Subcutaneous adipose tissue (tissue), 4 donors: Measurements from ENCODE around the gene CABCOCO1. TPM values are rescaled to one million over a fixed set of nuclear protein-coding genes. Genes with fewer than 3 reads are reported as not detected.

Experiments
- total RNA-seq, 4 donors: library from RNA; depleted of rRNA; stranded (reverse); fragments of >200 nt; gene quantifications; one replicate each; pipeline ENCODE4 v1.1.0, GENCODE V29; 2016
- TF ChIP-seq, protein P1 (sequence below): fragments of 450-650 bp; IDR thresholded peaks from one replicate; pipeline ENCODE4 v1.5.1; 2016; ENCODE audit warnings: low read depth, mild to moderate bottlenecking, control low read depth, antibody characterized with exemption, moderate library complexity

CABCOCO1 gene
- total RNA-seq, 4 donors from 2014 or later: 0.22 to 0.82 TPM; not detected in 2

DNA sequence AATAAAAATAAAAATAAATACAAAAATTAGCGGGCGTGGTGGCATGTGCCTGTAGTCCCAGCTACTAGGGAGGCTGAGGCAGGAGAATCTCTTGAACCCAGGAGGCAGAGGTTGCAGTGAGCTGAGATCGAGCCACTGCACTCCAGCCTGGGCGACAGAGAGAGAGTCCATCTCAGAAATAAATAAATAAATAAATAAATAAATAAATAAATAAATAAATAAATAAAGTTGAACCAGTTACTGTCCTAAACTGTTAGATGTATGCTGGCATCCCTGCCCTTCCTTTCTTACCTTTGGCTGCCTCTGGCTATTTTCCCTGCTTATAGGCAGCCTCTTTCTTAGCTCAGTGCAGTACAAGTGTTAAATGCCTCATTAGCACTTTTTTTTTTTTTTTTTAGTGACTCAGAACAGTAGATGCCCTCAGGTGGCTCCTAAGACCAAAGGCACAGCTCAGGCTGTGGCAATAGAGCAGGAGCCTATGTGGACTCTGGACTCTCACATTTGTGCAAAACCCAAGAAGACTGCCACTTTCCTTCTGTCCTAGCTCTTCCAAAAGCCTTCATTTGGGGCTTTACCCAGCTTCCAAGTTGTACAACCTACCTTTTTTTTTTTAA is 30.6 kb upstream of the CABCOCO1 start:
- TF ChIP-seq, protein P1, sequence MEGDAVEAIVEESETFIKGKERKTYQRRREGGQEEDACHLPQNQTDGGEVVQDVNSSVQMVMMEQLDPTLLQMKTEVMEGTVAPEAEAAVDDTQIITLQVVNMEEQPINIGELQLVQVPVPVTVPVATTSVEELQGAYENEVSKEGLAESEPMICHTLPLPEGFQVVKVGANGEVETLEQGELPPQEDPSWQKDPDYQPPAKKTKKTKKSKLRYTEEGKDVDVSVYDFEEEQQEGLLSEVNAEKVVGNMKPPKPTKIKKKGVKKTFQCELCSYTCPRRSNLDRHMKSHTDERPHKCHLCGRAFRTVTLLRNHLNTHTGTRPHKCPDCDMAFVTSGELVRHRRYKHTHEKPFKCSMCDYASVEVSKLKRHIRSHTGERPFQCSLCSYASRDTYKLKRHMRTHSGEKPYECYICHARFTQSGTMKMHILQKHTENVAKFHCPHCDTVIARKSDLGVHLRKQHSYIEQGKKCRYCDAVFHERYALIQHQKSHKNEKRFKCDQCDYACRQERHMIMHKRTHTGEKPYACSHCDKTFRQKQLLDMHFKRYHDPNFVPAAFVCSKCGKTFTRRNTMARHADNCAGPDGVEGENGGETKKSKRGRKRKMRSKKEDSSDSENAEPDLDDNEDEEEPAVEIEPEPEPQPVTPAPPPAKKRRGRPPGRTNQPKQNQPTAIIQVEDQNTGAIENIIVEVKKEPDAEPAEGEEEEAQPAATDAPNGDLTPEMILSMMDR: no peak

DNA sequence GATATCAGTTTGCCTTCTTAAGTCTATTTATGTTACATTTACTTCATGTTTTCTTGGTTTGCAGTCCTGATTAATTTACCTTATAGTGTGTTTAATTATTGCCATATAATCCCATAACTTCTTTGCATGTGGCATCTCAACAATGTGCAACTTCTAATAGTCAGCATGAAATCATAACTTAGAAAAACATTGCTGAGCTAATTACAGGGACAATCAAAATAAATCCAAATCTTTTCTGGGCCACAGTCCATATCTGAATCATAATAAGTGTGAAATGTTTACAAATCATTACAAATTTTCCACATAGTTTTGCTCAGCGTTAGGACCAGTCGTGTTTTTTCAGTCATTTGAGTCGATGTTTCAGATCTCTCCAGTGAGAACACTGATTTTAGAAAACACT is 29.1 kb upstream of the CABCOCO1 start:
- TF ChIP-seq, protein P1: no peak

DNA sequence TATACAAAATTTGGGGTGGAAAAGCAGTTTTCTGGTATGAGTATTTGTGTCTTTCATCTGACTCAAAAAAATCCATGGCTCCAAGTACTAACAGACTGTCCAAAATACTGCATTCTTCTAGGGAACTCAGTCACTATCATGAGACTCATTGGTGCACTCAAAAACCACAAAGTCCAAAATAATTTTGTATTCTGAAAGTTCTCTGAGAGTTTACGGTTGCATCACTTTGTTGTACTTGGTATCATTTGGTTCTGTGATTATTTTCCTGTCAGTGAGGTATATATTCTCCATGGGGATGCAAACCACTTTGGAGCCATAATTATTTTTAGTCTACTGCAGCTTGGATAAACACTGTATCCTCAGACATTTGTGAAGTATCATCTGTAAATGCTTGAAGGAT is 28.0 kb upstream of the CABCOCO1 start:
- TF ChIP-seq, protein P1: no peak

DNA sequence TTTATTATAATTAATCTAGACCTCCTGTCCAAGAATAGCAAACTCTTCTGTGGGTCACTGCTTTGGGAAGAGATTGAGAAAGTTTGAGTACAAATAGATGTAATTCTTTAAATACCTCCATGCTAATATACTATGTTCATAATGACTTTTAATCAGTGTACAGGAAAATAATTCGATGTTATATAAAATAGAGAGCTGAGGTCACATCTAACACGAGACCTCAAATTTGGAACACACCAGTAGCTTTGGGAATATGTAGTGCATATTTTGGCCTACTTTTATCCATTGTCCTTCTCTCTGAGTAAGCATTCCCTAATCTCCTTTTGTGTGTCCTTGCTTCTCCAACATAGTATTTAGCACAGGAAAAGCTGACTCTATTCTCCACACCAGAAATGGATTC is 27.3 kb upstream of the CABCOCO1 start:
- TF ChIP-seq, protein P1: no peak

DNA sequence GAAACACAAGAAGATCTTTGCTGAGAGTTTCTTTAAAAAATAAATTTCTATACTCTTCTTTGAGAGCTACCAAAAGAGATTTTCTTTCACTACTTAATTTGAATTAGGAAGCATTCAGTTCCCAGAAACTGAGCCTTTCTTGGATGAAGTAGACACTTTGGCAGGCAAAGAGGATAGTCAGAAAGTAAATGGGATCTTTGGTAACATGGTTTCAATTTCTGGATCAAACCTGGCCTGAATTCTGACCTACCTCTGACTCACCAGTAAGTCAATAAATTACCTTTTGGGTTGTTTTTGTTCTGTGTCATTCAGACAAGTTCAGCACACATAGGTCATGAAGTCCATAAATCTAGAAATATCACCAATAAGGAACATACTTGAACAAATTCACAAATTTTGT is 26.8 kb upstream of the CABCOCO1 start:
- TF ChIP-seq, protein P1: no peak

DNA sequence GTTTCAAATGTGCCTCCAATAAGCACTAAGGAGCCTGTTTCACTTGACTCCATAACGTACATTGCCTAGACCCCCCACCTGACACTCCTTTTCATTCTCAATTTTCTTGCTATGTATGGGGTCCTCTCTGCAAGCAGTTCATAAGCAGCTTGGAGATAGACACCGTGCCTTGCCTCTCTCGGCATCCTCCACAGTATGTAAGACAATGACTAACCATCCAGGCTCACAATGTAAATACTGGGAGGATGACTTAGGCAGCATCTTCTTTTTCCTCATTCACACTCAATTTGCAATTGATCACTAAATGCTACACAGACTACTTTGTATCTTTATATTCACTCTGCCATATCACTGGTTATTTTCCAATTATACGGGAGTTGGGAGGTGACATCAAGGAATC is 22.8 kb upstream of the CABCOCO1 start:
- TF ChIP-seq, protein P1: no peak

DNA sequence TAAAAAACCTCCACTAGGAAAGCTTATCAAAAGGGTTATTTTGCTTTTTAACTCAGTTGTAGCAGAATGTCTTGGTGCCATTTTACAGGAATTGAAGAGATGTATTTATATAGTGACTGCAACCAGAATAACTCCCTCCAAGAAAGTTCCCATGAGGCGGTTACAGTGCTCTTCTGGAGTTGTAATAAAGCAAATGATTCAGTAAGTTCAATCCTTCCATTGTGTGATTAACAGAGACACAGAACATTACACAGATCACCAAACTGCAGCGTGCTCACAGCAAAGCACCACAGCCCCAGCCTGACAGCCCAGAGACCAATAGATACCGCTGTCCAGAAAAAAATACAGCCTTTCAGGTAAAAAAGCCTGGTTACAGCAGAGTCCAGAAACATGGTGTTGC is 21.9 kb upstream of the CABCOCO1 start:
- TF ChIP-seq, protein P1: no peak
